Caco-2 (cell line): ENCODE results near the gene MEGF8. TPM values are rescaled to one million over a fixed set of nuclear protein-coding genes. Genes with fewer than 3 reads are reported as not detected.

ENCODE experiments used
- BruUV-seq: library from RNA; stranded (reverse); fragments of 400-500 nt; replicated peaks from 2 replicates; lab custom pipeline; 2021; lab: Mats Ljungman, UMichigan
- CTCF ChIA-PET: fragments of 300-600 bp; sonication (Branson Sonifier 250); formaldehyde crosslinking; loops from one replicate; lab custom pipeline; 2022; ENCODE audit warnings: antibody characterized with exemption; lab: Charles Lee
- POLR2A ChIA-PET: fragments of 300-600 bp; sonication (Branson Sonifier 250); formaldehyde crosslinking; loops from one replicate; lab custom pipeline; 2022; ENCODE audit warnings: antibody characterized with exemption; lab: Charles Lee
- DNase-seq, 2 experiments: peaks; one replicate each; pipeline versions ENCODE4 v3.0.0 to v3.0.0-alpha.2; 2020 to 2022
- H3K27me3 ChIP-seq: replicated peaks from 2 replicates; pipeline ENCODE4 v1.6.0; 2011; ENCODE audit warnings: low read length; ENCODE audit not compliant: control insufficient read depth, insufficient read depth
- H3K36me3 ChIP-seq: 2 replicates; pipeline ENCODE4 v1.5.1; 2011; ENCODE audit warnings: low read length; ENCODE audit not compliant: control insufficient read depth, insufficient read depth
- H3K4me1 ChIP-seq: fragments of 250-450 bp; sonication (Bioruptor Pico); 2 replicates; pipeline ENCODE4 v1.5.1; 2020; ENCODE audit warnings: mild to moderate bottlenecking
- H3K4me3 ChIP-seq: 2 replicates; pipeline ENCODE4 v1.5.1; 2011; ENCODE audit warnings: low read depth, mild to moderate bottlenecking, control low read depth, low read length
- H3K9me3 ChIP-seq: fragments of 250-450 bp; sonication (Bioruptor Pico); 2 replicates; pipeline ENCODE4 v1.5.1; 2020; ENCODE audit warnings: mild to moderate bottlenecking, moderate library complexity
- H3K27ac Mint-ChIP-seq: one replicate; pipeline ENCODE4 v1.8.0; 2022; ENCODE audit warnings: mixed read lengths; ENCODE audit not compliant: unreplicated experiment
- H3K27me3 Mint-ChIP-seq: one replicate; pipeline ENCODE4 v1.8.0; 2022; ENCODE audit warnings: mixed read lengths; ENCODE audit not compliant: insufficient read depth, unreplicated experiment
- H3K36me3 Mint-ChIP-seq: one replicate; pipeline ENCODE4 v1.8.0; 2022; ENCODE audit warnings: mild to moderate bottlenecking, mixed read lengths; ENCODE audit not compliant: insufficient read depth, unreplicated experiment
- H3K4me1 Mint-ChIP-seq: one replicate; pipeline ENCODE4 v1.8.0; 2022; ENCODE audit warnings: low read depth, mixed read lengths; ENCODE audit not compliant: unreplicated experiment
- H3K4me3 Mint-ChIP-seq: one replicate; pipeline ENCODE4 v1.8.0; 2022; ENCODE audit warnings: mild to moderate bottlenecking, moderate library complexity, mixed read lengths; ENCODE audit not compliant: unreplicated experiment
- H3K9me3 Mint-ChIP-seq: one replicate; pipeline ENCODE4 v1.8.0; 2022; ENCODE audit warnings: mixed read lengths; ENCODE audit not compliant: unreplicated experiment
- intact Hi-C: fragments of 100-400 bp; cut with micrococcal nuclease; formaldehyde crosslinking; loops from one replicate; pipeline ENCODE4 v1.10.0; 2022; ENCODE audit not compliant: unreplicated experiment
- total RNA-seq: library from RNA; stranded (reverse); gene quantifications from 2 replicates; pipeline ENCODE4 v1.2.3, GENCODE V29; 2022
- TF ChIP-seq, protein P1 (sequence below), 2 experiments: fragments of 200-600 bp in 1 of 2; IDR thresholded peaks; 1 replicate in 1 of 2; 2 replicates in 1 of 2; pipeline versions ENCODE4 v1.5.1 to v1.8.0; 2011 to 2022; ENCODE audit warnings: antibody characterized with exemption in 1 of 2, control low read depth in 1 of 2, inconsistent platforms in 1 of 2, low read depth in 1 of 2, low read length in 1 of 2, mild to moderate bottlenecking in 1 of 2, moderate library complexity in 1 of 2; ENCODE audit not compliant: insufficient read depth in 1 of 2, severe bottlenecking in 1 of 2, unreplicated experiment in 1 of 2

The MEGF8 gene
- total RNA-seq, 1 experiment from 2014 or later, result 17.9 TPM

DNA sequence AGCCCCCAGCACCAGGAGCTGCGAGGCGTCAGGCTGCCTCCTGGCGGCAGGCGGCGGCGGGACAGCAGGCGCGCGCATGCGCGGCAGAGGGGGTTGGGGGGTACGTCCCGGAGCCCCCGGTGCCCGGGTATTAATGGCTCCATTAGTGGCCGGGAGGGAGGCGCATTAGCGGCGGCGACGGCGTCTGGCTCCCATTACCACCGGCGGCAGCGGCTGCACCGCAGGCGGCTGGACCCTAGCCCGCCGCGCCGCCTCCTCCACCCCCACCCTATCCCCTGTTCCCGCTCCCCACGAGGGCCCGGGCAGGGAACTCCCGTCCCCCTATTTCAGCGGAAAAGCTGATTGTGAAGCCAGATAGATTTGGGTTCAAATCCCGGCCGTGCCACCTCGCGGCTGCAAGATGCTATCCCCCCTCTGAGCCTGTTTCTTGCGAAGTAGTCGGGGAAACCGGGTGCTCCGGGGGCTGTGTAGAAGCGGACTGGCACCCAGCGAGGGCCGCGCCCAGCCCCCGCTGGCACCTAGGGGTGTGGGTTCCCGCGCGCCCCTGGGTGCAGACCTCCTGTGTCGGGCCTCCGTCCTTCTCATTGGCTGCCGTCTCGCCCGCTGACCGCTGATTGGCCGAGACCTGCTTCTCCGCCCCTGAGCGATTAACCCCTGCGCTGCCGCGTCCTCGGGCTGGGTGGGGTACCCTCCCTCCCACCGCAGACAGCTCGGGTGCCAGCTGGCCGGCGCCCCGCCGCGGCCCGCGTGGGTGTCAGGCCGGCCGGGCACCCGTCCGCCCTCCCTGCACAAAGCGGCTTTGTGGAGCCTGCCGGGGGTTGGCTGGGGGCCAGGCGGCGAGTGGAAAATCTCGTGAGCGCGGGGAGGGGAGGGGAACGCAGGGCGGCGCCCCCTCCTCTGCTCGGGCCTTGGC lies 45.3 kb upstream of the MEGF8 start:
- Histone ChIP-seq H3K36me3 (no peaks in the 10 kb centered on the region), H3K4me3 (peak overlapping the region; percentile 52), H3K4me1 (peaks cover 30% of the 10 kb centered on the region), H3K9me3 (no peaks in the 10 kb centered on the region), H3K27me3 (no peaks in the 10 kb centered on the region)
- Mint-ChIP-seq H3K36me3 (peaks cover 19% of the 10 kb centered on the region), H3K9me3 (no peaks in the 10 kb centered on the region), H3K4me3 (peak overlapping the region; percentile 90), H3K27me3 (no peaks in the 10 kb centered on the region), H3K4me1 (peaks cover 33% of the 10 kb centered on the region), H3K27ac (peak overlapping the region; percentile 93)
- intact Hi-C loops, result loop anchor here (1.0 kb wide), 3 partner anchors 11 to 37 kb away; partner anchors contain the start of gene CIC
- TF ChIP-seq, protein P1, sequence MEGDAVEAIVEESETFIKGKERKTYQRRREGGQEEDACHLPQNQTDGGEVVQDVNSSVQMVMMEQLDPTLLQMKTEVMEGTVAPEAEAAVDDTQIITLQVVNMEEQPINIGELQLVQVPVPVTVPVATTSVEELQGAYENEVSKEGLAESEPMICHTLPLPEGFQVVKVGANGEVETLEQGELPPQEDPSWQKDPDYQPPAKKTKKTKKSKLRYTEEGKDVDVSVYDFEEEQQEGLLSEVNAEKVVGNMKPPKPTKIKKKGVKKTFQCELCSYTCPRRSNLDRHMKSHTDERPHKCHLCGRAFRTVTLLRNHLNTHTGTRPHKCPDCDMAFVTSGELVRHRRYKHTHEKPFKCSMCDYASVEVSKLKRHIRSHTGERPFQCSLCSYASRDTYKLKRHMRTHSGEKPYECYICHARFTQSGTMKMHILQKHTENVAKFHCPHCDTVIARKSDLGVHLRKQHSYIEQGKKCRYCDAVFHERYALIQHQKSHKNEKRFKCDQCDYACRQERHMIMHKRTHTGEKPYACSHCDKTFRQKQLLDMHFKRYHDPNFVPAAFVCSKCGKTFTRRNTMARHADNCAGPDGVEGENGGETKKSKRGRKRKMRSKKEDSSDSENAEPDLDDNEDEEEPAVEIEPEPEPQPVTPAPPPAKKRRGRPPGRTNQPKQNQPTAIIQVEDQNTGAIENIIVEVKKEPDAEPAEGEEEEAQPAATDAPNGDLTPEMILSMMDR (IDR thresholded peaks at IDR 0.05; ENCODE audit: insufficient read depth in 1 of 2, low read depth in 1 of 2, low read length in 1 of 2, severe bottlenecking in 1 of 2, unreplicated experiment in 1 of 2), result peak; percentile 93 to 95
- peak; percentile 93 to 94 for DNase-seq
- BruUV-seq, result TSS peak; percentile 69
- CTCF ChIA-PET, result interaction anchor here (0.6 to 2.6 kb wide), 11 partner anchors 9 to 206 kb away, joined by 3 to 25 read pairs (median 5); partner anchors contain the start of gene GSK3A
- POLR2A ChIA-PET, result interaction anchor here (0.6 to 1.7 kb wide), 5 partner anchors 25 to 841 kb away, joined by 4 to 11 read pairs (median 8); partner anchors contain the start of gene ERF

DNA sequence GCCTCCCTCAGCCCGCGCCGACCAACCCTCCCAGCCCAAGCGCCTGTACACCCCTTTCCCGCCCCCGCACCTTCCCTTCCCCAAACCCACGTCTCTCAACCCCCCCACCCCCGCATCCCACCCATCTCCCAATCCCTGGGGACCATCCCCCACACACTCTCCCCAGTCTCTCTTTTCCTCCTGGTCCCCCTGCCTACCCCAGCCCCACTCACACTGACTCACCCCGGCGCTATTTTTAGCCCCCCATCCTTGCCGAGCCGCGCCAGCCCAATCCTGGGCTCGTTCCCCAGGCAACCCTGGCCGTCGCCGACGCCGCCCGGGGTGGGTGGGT lies 44.7 kb upstream of the MEGF8 start:
- CTCF ChIA-PET, result interaction anchor here (0.7 to 2.6 kb wide), 3 partner anchors 34 to 159 kb away, joined by 6 to 25 read pairs (median 17); partner anchors contain the start of gene GSK3A
- peak in 1 of 2 experiments; percentile 34 for DNase-seq
- BruUV-seq, result no TSS peak
- intact Hi-C loops, result loop anchor here (1.0 kb wide), 2 partner anchors 11 to 24 kb away; partner anchors contain the start of gene CIC
- H3K9me3 Mint-ChIP-seq, result no peaks in the 10 kb centered on the region
- H3K4me3 ChIP-seq, result peak overlapping the region; percentile 52
- peaks cover 34% of the 10 kb centered on the region for H3K4me1 Mint-ChIP-seq
- no peaks in the 10 kb centered on the region for H3K9me3 ChIP-seq
- H3K4me3 Mint-ChIP-seq, result peak overlapping the region; percentile 90
- no peaks in the 10 kb centered on the region for H3K27me3 Mint-ChIP-seq
- no peaks in the 10 kb centered on the region for H3K36me3 ChIP-seq
- POLR2A ChIA-PET, result interaction anchor here (1.2 to 1.7 kb wide), 2 partner anchors 25 to 38 kb away, joined by 8 to 11 read pairs; partner anchors contain the start of gene ERF
- peaks cover 20% of the 10 kb centered on the region for H3K36me3 Mint-ChIP-seq
- TF ChIP-seq, protein P1 (IDR thresholded peaks at IDR 0.05; ENCODE audit: insufficient read depth in 1 of 2, low read depth in 1 of 2, low read length in 1 of 2, severe bottlenecking in 1 of 2, unreplicated experiment in 1 of 2), result no peak
- no peaks in the 10 kb centered on the region for H3K27me3 ChIP-seq
- peaks cover 37% of the 10 kb centered on the region for H3K4me1 ChIP-seq
- H3K27ac Mint-ChIP-seq, result no peak overlapping the region

DNA sequence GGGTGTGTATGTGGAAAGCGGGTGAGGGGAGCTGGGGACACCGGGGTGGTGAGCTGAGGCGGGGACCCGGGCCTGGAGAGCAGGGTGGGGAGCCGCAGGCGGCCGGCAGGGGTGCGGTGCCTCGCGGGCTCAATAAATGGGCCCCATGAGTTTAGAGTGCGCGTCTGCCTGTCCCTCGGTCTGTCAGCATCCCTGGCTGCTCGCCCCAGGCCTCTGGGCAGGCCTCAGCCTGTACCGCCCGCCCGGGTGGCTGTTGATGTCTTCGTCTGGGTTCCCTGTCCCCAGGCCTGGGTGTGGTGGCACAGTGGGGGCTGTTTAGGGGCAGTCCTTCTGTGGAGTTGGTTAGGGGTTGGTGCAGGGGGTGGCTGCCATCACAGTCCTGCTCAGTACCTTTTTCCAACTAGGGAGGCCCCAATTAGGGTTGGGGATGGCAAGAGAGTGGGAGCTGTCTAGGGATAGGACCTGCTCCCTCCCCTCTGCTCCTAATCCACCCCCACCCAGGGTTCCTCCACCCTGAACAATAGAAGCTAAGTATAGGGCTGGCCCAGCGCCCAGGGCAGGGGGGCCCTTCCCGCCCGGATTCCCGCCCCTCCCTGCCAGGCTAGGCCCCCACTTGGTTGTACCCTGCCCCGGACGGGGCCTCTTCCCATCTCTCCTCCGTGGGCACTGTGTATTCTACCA lies 44.1 kb upstream of the MEGF8 start:
- Mint-ChIP-seq H3K4me3 (peak overlapping the region; percentile 90), H3K36me3 (peaks cover 25% of the 10 kb centered on the region), H3K4me1 (peaks cover 34% of the 10 kb centered on the region), H3K9me3 (no peaks in the 10 kb centered on the region), H3K27ac (peak overlapping the region; percentile 42), H3K27me3 (no peaks in the 10 kb centered on the region)
- DNase-seq, result peak; percentile 47 to 61
- ChIA-PET POLR2A (interaction anchor here (1.4 kb wide), 1 partner anchor 38 kb away, joined by 3 read pairs; no protein-coding TSS in a partner anchor), CTCF (interaction anchor here (0.7 to 2.6 kb wide), 2 partner anchors 35 to 159 kb away, joined by 6 to 25 read pairs; no protein-coding TSS in a partner anchor)
- Histone ChIP-seq H3K4me1 (peaks cover 40% of the 10 kb centered on the region), H3K4me3 (peak overlapping the region; percentile 52), H3K36me3 (no peaks in the 10 kb centered on the region), H3K9me3 (no peaks in the 10 kb centered on the region), H3K27me3 (no peaks in the 10 kb centered on the region)
- intact Hi-C loops, result no loop called here
- TF ChIP-seq, protein P1 (IDR thresholded peaks at IDR 0.05; ENCODE audit: insufficient read depth in 1 of 2, low read depth in 1 of 2, low read length in 1 of 2, severe bottlenecking in 1 of 2, unreplicated experiment in 1 of 2), result no peak
- BruUV-seq, result no TSS peak
